Measurements from ENCODE around the gene PTGFR. TPM values are rescaled to one million over a fixed set of nuclear protein-coding genes. Genes with fewer than 3 reads are reported as not detected.

Gene PTGFR
- total RNA-seq, 4 donors from 2014 or later, result 0.18 to 1.7 (median 1.0) TPM

DNA sequence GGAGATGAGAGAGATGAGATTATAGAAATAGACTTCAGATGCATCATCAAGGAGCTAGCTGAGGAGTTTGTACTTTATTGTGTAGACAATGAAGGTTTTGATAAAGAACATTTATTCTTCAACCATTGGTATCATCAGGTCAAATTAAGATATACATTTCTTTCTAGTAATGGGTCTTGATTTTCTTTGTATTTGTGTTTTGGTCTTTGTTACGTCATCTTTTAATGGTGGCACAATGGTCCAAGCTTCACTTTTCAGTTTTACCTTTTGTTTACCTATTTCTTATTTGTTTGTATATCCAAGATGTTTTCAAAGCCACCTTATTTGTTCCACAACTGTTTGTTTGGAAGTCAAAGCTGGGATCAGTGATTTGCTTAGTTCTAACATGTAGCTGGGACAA lies 44.5 kb downstream of the PTGFR start:
- no peak for DNase-seq
- no peak for TF ChIP-seq CTCF (IDR thresholded peaks at IDR 0.05)
- H3K27ac ChIP-seq, result no peak overlapping the region

GRCh38 chr1:78536427-78536826 lies 45.7 kb downstream of the PTGFR start:
- no peak for DNase-seq
- H3K4me3 ChIP-seq, result no peak overlapping the region
- no peak overlapping the region for H3K27ac ChIP-seq
- H3K36me3 ChIP-seq, result no peaks in the 10 kb centered on the region
- no peaks in the 10 kb centered on the region for H3K9me3 ChIP-seq
- TF ChIP-seq CTCF (IDR thresholded peaks at IDR 0.05) (no peak), POLR2A (IDR thresholded peaks at IDR 0.05) (no peak)
- H3K27me3 ChIP-seq, result no peaks in the 10 kb centered on the region
- no peaks in the 10 kb centered on the region for H3K4me1 ChIP-seq

More for the DNA sequence above, 44.5 kb downstream of the PTGFR start:
- Histone ChIP-seq H3K4me1 (no peaks in the 10 kb centered on the region), H3K4me3 (no peak overlapping the region), H3K27me3 (no peaks in the 10 kb centered on the region), H3K36me3 (no peaks in the 10 kb centered on the region), H3K9me3 (no peaks in the 10 kb centered on the region)

DNA sequence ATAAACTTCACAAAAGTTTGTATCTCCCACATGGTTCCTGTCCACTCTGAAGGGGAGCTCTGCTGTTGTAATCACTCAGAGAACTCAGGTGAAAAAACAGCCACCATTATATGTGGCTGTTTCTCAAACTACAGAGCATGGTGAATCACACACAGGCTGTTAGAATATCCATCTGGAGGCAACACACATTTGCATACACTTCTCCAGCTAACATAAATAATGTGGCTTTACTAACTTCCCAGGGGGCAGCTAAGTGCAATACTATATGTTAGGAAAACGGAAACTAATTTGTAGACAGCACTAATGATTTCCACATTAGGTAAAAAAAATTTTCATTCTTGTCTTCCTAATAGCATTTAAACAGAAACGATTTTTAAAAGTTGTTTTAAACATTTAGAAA lies 49.3 kb downstream of the PTGFR start:
- no peak for DNase-seq
- Histone ChIP-seq H3K4me3 (no peak overlapping the region), H3K36me3 (no peaks in the 10 kb centered on the region), H3K9me3 (no peaks in the 10 kb centered on the region), H3K27ac (no peak overlapping the region), H3K27me3 (no peaks in the 10 kb centered on the region), H3K4me1 (no peaks in the 10 kb centered on the region)
- no peak for TF ChIP-seq CTCF (IDR thresholded peaks at IDR 0.05)
- no peak for TF ChIP-seq POLR2A (IDR thresholded peaks at IDR 0.05)

DNA sequence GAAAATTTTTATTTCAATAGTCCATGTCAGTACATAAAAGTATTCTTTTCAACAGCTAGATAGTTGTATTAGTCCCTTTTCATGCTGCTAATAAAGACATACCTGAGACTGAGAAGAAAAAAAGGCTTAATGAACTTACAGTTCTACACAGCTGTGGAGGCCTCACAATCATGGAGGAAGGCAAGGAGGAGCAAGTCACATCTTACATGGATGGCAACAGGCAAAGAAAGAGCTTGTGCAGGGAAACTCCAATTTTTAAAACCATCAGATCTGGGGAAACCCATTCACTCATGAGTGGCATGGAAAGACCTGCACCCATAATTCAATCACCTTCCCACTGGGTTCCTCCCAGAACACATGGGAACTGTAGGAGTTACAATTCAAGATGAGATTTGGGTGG lies 50.7 kb downstream of the PTGFR start:
- Histone ChIP-seq H3K27me3 (no peaks in the 10 kb centered on the region), H3K9me3 (no peaks in the 10 kb centered on the region), H3K4me3 (no peak overlapping the region), H3K4me1 (no peaks in the 10 kb centered on the region), H3K36me3 (no peaks in the 10 kb centered on the region), H3K27ac (no peak overlapping the region)
- TF ChIP-seq POLR2A (IDR thresholded peaks at IDR 0.05) (no peak), CTCF (IDR thresholded peaks at IDR 0.05) (no peak)
- no peak for DNase-seq

DNA sequence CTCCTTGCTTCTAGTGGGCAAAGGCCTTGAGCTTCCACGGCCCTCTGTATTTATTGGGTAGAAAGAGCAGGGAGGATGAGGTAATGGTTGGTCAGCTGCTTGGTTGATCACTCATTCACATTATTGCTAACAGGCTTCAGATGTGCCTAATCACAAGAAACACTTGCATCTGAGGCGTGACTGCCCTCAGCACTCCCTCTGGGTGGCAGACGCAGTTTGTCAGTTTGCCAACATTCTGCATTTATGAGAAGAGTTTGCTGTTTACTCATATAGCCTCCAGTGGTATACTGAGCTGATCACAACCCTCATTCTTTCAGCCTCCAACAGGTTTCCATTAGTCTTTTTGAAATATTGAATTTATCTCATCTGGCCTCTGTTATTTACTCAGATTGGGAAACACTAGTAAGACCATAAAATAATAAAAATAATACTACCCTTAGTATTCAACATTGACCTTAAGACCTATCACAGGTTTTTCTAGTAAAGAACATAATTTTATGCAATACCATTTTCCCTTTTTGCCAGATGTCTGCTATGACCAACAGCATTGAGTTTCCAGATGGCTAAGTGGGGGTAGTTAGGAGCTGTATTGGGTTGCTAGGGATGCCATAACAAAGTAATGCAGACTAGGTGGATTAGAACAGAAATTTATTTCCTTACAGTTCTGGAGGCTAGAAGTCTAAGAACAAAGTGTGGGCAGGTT lies 53.3 kb downstream of the PTGFR start:
- no peak for TF ChIP-seq POLR2A (IDR thresholded peaks at IDR 0.05)
- no peak for TF ChIP-seq CTCF (IDR thresholded peaks at IDR 0.05)

GRCh38 chr1:78547081-78547480 lies 56.3 kb downstream of the PTGFR start:
- H3K4me3 ChIP-seq, result no peak overlapping the region
- H3K9me3 ChIP-seq, result no peaks in the 10 kb centered on the region
- H3K27ac ChIP-seq, result no peak overlapping the region
- TF ChIP-seq POLR2A (IDR thresholded peaks at IDR 0.05), result no peak
- no peak for TF ChIP-seq CTCF (IDR thresholded peaks at IDR 0.05)
- no peaks in the 10 kb centered on the region for H3K4me1 ChIP-seq
- H3K36me3 ChIP-seq, result no peaks in the 10 kb centered on the region
- no peaks in the 10 kb centered on the region for H3K27me3 ChIP-seq
- no peak for DNase-seq

More for the DNA sequence above, 53.3 kb downstream of the PTGFR start:
- no peak for DNase-seq
- Histone ChIP-seq H3K27me3 (no peaks in the 10 kb centered on the region), H3K4me1 (no peaks in the 10 kb centered on the region), H3K27ac (no peak overlapping the region), H3K9me3 (no peaks in the 10 kb centered on the region), H3K4me3 (no peak overlapping the region), H3K36me3 (no peaks in the 10 kb centered on the region)
